ENCODE measurements around the gene POR. TPM values are rescaled to one million over a fixed set of nuclear protein-coding genes. Genes with fewer than 3 reads are reported as not detected.

Gene POR
- total RNA-seq, 1 donor = 73.1 TPM

- Histone ChIP-seq H3K79me2 (ENCODE audit: insufficient read depth, low read length) (no peaks in the 10 kb centered on the region), H3K27ac (ENCODE audit: low read depth, low read length) (no peak overlapping the region), H3K9me3 (ENCODE audit: low read depth, low read length) (no peaks in the 10 kb centered on the region), H3K4me2 (ENCODE audit: insufficient read depth, low read length) (no peak overlapping the region), H3K36me3 (ENCODE audit: insufficient read depth, low read length) (peaks cover 11% of the 10 kb centered on the region), H3K4me3 (ENCODE audit: insufficient read depth, low read length) (no peak overlapping the region), H3K4me1 (ENCODE audit: insufficient read depth, low read length) (peaks cover 18% of the 10 kb centered on the region), H2AFZ (ENCODE audit: low read length) (no peak overlapping the region), H4K20me1 (ENCODE audit: insufficient read depth, low read length) (peaks cover 3% of the 10 kb centered on the region), H3K27me3 (ENCODE audit: insufficient read depth, low read length) (no peaks in the 10 kb centered on the region)
- no peak for DNase-seq (ENCODE audit: insufficient read length, low spot score, missing footprints)
- TF ChIP-seq CTCF (IDR thresholded peaks at IDR 0.05; ENCODE audit: extremely low read depth, low read depth, low read length) = no peak
Measured at GRCh38 chr7:75960372-75960771, 45.4 kb downstream of the POR start.

GRCh38 chr7:75961218-75961617 lies 46.3 kb downstream of the POR start:
- H4K20me1 ChIP-seq (ENCODE audit: insufficient read depth, low read length) = peaks cover 3% of the 10 kb centered on the region
- no peak for DNase-seq (ENCODE audit: insufficient read length, low spot score, missing footprints)
- peaks cover 18% of the 10 kb centered on the region for H3K4me1 ChIP-seq (ENCODE audit: insufficient read depth, low read length)
- no peaks in the 10 kb centered on the region for H3K9me3 ChIP-seq (ENCODE audit: low read depth, low read length)
- no peak overlapping the region for H3K4me2 ChIP-seq (ENCODE audit: insufficient read depth, low read length)
- H3K27ac ChIP-seq (ENCODE audit: low read depth, low read length) = no peak overlapping the region
- TF ChIP-seq CTCF (IDR thresholded peaks at IDR 0.05; ENCODE audit: extremely low read depth, low read depth, low read length) = no peak
- H3K36me3 ChIP-seq (ENCODE audit: insufficient read depth, low read length) = peaks cover 6% of the 10 kb centered on the region
- no peaks in the 10 kb centered on the region for H3K79me2 ChIP-seq (ENCODE audit: insufficient read depth, low read length)
- H3K27me3 ChIP-seq (ENCODE audit: insufficient read depth, low read length) = no peaks in the 10 kb centered on the region
- H3K4me3 ChIP-seq (ENCODE audit: insufficient read depth, low read length) = no peak overlapping the region
- H2AFZ ChIP-seq (ENCODE audit: low read length) = no peak overlapping the region

GRCh38 chr7:75962607-75963380 lies 47.8 kb downstream of the POR start:
- no peak for TF ChIP-seq CTCF (IDR thresholded peaks at IDR 0.05; ENCODE audit: extremely low read depth, low read depth, low read length)
- H3K9me3 ChIP-seq (ENCODE audit: low read depth, low read length) = no peaks in the 10 kb centered on the region
- H3K4me2 ChIP-seq (ENCODE audit: insufficient read depth, low read length) = peak overlapping the region; percentile 58
- H3K27me3 ChIP-seq (ENCODE audit: insufficient read depth, low read length) = no peaks in the 10 kb centered on the region
- H2AFZ ChIP-seq (ENCODE audit: low read length) = peak overlapping the region; percentile 44
- peak overlapping the region; percentile 95 for H3K27ac ChIP-seq (ENCODE audit: low read depth, low read length)
- H3K79me2 ChIP-seq (ENCODE audit: insufficient read depth, low read length) = no peaks in the 10 kb centered on the region
- peaks cover 3% of the 10 kb centered on the region for H3K36me3 ChIP-seq (ENCODE audit: insufficient read depth, low read length)
- H3K4me1 ChIP-seq (ENCODE audit: insufficient read depth, low read length) = peaks cover 24% of the 10 kb centered on the region
- DNase-seq (ENCODE audit: insufficient read length, low spot score, missing footprints) = peak; percentile 96
- peak overlapping the region; percentile 18 for H3K4me3 ChIP-seq (ENCODE audit: insufficient read depth, low read length)
- H4K20me1 ChIP-seq (ENCODE audit: insufficient read depth, low read length) = no peaks in the 10 kb centered on the region

GRCh38 chr7:75963381-75963995 lies 48.5 kb downstream of the POR start:
- peak; percentile 82 for DNase-seq (ENCODE audit: insufficient read length, low spot score, missing footprints)
- H2AFZ ChIP-seq (ENCODE audit: low read length) = peak overlapping the region; percentile 44
- no peaks in the 10 kb centered on the region for H3K36me3 ChIP-seq (ENCODE audit: insufficient read depth, low read length)

More at GRCh38 chr7:75963381-75963995, 48.5 kb downstream of the POR start:
- H4K20me1 ChIP-seq (ENCODE audit: insufficient read depth, low read length) = no peaks in the 10 kb centered on the region
- peak overlapping the region; percentile 95 for H3K27ac ChIP-seq (ENCODE audit: low read depth, low read length)
- H3K27me3 ChIP-seq (ENCODE audit: insufficient read depth, low read length) = no peaks in the 10 kb centered on the region
- H3K4me3 ChIP-seq (ENCODE audit: insufficient read depth, low read length) = no peak overlapping the region
- no peaks in the 10 kb centered on the region for H3K79me2 ChIP-seq (ENCODE audit: insufficient read depth, low read length)
- H3K9me3 ChIP-seq (ENCODE audit: low read depth, low read length) = no peaks in the 10 kb centered on the region
- H3K4me1 ChIP-seq (ENCODE audit: insufficient read depth, low read length) = peaks cover 24% of the 10 kb centered on the region
- H3K4me2 ChIP-seq (ENCODE audit: insufficient read depth, low read length) = peak overlapping the region; percentile 58
- no peak for TF ChIP-seq CTCF (IDR thresholded peaks at IDR 0.05; ENCODE audit: extremely low read depth, low read depth, low read length)

Measured in osteoblast (primary cell).